GM21381 (cell line): Measurements from ENCODE around the gene SNED1.

Experiments
- ATAC-seq: cut with Tn5 transposase; IDR thresholded peaks from one replicate; pipeline ENCODE4 v1.9.1; 2021; ENCODE audit warnings: mild to moderate bottlenecking, moderate library complexity; ENCODE audit not compliant: unreplicated experiment

SNED1 gene

DNA sequence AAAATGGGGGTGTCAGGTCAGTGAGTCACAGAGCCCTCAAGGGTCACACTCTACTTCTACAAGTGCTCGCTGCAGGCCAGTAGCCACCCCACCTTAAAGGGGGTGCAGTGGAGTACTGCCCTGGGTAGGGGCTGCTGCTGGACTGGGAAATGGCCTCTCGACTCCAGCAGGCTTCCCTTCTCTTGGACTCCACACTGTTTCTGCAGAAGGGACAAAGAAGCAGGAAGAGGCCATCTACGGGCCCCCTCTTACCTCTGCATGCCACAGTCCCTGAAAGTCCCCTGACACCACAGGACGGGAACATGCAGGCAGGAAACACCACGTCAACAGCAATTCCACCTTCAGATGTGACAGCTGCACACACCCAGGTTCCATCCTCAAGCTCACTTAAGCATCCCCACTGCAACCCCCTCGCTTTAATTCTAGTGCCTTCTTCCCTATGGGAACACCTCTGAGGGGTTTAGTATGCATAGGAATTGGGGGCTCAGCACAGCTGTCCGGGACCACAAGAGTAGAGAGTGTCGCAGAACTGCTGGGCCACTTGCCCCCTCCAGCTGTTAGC lies 22.3 kb downstream of the SNED1 start:
- ATAC-seq: no peak

DNA sequence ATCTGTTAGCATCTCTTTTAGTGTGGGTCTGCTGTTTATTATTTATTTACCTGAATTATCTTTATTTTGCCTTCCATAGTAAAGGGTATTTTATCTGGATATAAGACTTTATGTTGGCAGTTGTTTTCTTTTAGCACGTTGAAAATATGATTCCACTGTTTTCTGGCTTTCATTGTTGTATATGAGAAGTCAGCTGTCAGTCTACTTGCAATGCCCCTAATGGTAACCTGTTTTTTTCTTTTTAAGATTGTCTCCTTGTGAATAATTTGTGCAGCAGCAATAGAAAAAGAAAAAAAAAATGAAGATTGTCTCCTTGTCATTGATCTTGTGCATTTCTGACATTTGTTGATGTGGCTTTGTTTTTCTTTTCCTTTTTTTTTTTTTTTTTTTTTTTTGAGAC lies 27.2 kb downstream of the SNED1 start:
- ATAC-seq: no peak

DNA sequence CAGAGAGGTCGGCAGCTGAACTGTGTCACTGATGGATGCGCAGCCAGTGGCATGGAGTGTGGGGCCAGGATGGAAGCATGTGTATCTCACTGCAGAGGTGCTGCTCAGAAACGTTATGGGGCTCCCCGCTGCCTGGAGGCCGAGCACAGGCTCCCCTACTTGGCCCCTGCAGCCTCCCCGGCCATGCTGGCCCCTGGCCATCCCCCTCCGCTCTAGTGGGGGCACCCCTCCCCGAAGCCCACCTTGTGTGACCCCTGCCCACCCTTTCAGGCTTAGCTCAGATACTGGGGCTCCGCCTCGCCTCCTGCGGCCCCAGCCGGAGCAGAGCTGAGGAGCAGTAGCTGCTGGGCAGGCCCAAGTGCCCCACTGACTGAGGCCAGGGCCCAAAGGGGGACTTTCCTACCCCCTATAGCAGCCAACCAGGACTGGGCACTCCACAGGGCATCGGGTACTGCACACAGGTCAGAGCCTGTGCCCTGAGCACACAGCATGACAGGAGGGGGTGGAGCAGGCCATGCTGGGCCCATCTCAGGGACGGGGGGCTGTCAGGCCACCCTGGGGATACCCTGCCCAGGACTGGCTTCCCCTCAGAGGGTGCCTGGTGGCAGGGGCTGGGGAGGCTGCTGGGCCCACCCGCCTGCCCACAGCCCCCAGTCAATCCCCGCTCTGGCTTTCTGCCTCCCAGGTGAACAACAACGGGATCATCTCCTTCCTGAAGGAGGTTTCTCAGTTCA lies 31.3 kb downstream of the SNED1 start:
- no peak for ATAC-seq

DNA sequence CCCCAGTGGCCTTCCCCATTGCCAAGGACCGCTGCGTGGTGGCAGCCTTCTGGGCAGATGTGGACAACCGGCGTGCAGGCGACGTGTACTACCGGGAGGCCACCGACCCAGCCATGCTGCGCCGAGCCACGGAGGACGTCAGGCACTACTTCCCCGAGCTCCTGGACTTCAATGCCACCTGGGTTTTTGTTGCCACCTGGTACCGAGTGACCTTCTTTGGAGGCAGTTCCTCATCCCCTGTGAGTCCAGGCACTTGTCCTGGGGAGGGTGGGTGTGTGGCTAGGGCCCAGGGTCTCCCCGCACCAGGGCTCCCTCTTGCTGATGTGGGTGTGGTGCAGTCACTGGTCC lies 31.9 kb downstream of the SNED1 start:
- ATAC-seq: no peak

DNA sequence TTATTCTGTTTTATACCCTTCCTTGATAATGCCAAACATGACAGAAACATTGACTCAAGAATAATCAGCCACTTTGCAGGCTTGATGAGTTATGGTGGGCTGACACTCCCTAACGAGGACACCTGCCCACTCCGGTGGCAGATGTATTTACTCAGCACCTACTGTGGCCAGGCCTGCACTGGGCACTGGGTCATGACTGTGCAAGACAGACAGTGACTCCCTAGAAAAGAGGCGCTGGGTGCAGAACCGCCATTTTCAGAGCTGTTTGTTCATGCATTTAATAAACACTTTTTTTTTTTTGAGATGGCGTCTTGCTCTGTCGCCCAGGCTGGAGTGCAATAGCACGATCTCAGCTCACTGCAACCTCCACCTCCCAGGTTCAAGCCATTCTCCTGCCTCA lies 32.5 kb downstream of the SNED1 start:
- ATAC-seq: no peak

DNA sequence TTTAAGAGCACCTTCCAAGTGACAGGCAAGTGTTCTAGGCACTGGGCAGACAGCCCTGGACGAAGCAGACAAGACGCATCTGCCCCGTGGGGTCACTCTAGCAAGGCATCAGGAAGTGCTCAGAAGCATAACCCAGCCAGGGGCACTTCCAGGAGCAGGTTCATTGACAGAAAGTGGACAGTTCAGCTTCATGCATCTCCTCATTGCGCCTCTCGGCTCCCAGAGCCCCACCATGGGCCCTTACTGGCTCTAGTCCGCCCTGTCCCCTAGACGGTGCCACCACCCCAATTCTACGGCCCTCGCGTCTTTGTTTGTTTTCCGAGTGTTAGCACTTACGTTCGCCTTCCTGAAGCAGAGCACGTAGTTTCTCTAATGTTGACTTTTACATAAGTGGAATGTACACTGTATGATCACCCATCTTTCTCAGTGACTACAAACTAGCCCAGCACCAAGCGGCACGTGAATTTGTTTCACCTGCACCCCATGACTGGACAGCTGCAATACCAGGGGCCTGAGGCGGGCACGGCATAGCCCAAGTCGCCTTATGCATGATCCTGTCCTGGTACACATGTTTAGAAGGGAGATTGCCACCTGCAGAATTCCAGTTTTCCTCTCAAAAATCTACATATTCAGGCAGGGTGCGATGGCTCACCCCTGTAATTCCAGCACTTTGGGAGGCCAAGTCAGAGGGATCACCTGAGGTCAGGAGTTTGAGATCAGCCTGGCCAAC lies 33.2 kb downstream of the SNED1 start:
- no peak for ATAC-seq

DNA sequence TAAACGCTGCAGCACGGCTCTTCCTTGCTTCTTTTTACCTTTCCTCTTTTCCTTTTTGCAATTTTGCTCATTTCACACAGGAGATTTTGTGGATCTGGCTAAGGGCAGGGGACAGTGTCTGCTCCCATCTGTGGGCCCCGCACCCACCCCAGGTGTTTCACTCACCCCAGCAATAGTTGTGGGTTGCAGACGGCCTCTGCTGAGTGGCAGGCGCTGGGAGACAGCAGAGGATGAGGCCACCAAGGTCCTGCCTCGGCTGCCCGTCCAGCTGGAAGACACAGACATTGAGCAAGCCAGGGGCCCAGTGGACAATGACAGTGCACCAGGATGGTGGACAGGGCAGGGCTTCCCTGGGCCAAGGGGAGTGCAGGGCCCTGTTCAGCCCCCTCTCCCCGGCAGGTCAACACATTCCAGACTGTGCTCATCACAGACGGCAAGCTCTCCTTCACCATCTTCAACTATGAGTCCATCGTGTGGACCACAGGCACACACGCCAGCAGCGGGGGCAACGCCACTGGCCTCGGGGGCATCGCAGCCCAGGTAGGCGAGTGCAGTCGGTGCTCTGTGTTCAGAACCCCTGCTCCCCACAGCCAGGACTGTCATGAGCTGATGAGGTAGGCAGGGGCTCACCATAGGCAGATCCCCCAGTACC lies 35.0 kb downstream of the SNED1 start:
- ATAC-seq: no peak

- ATAC-seq: no peak
Observed at GRCh38 chr2:241033994-241034393, 35.6 kb downstream of the SNED1 start.

- ATAC-seq: no peak
Observed at GRCh38 chr2:241034490-241035141, 36.2 kb downstream of the SNED1 start.

- no peak for ATAC-seq
Observed at GRCh38 chr2:241035142-241035817, 36.9 kb downstream of the SNED1 start.

GRCh38 chr2:241035818-241036396 lies 37.5 kb downstream of the SNED1 start:
- ATAC-seq: no peak

- ATAC-seq: peak; percentile 62
Observed at GRCh38 chr2:241036397-241036963, 38.1 kb downstream of the SNED1 start.

- ATAC-seq: peak; percentile 18
Observed at GRCh38 chr2:241036964-241037421, 38.6 kb downstream of the SNED1 start.

- ATAC-seq: no peak
Observed at GRCh38 chr2:241037498-241037897, 39.1 kb downstream of the SNED1 start.

- ATAC-seq: no peak
Observed at GRCh38 chr2:241038374-241039180, 40.2 kb downstream of the SNED1 start.

DNA sequence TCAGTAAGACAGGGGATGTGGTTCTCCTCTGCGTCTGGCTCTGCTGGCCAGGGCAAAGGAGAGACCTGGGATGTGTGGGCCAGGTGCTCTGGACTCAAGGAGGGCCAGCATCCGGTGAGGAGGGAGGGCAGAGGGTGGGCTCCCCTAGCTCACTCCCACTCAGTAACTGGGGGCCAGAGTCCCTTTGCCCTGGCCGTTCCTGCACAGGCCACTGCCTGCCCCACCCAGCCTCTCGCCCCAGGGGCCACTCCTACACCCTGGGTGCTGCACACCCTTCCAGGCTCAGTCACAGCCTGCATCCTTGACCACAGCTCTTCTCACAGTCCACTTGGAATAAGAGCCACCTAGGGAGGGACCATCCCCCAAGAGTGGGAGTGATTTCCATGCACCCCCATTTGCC lies 41.0 kb downstream of the SNED1 start:
- ATAC-seq: no peak

DNA sequence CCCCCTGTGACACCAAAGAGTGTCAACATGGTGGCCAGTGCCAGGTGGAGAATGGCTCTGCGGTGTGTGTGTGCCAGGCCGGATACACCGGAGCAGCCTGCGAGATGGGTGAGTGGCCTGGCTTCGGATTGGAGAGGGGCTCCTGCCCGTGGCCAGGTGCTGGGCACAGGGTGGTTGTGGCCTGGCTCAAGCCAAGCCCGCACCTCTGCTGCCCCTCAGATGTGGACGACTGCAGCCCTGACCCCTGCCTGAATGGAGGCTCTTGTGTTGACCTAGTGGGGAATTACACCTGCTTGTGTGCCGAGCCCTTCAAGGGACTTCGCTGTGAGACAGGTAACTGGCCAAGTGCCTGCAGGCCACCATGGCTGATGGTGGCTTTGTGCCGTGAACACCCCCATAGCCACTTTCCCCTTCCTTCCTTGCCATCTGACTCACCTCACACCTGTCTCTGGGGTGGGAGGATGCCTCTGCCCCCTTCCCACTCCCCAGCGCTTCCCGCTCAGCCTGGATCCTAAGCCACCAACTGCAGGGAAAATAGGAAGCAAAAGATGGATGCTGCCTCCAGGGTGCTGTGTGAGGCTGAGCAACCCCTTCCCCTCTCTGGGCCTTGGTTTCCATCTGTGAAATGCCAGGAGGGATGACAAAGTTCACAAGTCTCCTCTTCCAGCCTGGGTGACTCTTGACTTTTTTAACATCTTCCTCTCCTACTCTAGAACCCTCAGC lies 41.8 kb downstream of the SNED1 start:
- no peak for ATAC-seq

DNA sequence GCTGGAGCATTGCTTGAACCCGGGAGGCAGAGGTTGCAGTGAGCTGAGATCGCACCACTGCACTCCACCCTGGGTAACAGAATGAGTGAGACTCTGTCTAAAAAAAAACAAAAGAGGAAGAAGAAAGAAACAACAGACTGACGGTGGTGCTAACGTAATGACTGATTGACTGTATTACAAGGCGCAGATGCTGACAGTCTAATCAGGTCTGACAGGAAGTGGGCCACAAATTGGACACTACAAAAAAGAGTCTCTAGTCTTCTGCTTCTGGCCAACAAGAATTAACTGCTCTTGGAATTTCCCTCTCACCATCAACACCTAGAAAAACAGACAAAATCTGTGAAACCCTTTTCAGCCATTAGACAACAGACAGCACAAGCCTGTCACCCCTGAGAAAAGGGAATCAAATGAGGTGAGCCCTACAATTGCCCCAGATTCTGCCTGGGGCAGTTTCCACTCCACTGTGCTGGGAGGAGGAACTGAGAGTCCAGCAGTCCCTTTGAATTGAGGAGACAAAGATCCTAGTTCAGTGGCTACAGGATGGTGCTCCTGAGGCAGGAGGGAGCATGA lies 43.3 kb downstream of the SNED1 start:
- no peak for ATAC-seq
